GM12878 (cell line): Measurements from ENCODE around the gene TMCC3.

Experiments used
- CTCF ChIP-seq, 3 experiments: IDR thresholded peaks in 2 of 3; conservative IDR thresholded peaks in 1 of 3; 2 replicates each; pipeline ENCODE4 v1.5.1; 2011; ENCODE audit warnings: low read depth in 3 of 3, low read length in 3 of 3, mild to moderate bottlenecking in 3 of 3, control low read depth in 2 of 3, moderate library complexity in 2 of 3, inconsistent platforms in 1 of 3, mixed read lengths in 1 of 3; ENCODE audit not compliant: control insufficient read depth in 2 of 3, insufficient read depth in 1 of 3; ENCODE audit errors: extremely low read depth in 1 of 3
- EZH2 ChIP-seq: IDR thresholded peaks from 2 replicates; pipeline ENCODE4 v1.6.1; 2012; ENCODE audit warnings: low read depth, mild to moderate bottlenecking, control low read depth, inconsistent platforms, low read length, borderline replicate concordance; ENCODE audit not compliant: control insufficient read depth
- JUND ChIP-seq: IDR thresholded peaks from 2 replicates; pipeline ENCODE4 v1.6.1; 2012; ENCODE audit warnings: low read depth, mild to moderate bottlenecking, low read length, improper control_type of control experiment, moderate library complexity
- KDM1A ChIP-seq: fragments of 200-600 bp; sonication (generic); IDR thresholded peaks from 2 replicates; pipeline ENCODE4 v1.6.1; 2016; ENCODE audit warnings: borderline replicate concordance
- KLF5 ChIP-seq: fragments of 450-650 bp; IDR thresholded peaks from 2 replicates; pipeline ENCODE4 v1.6.1; 2014; ENCODE audit warnings: mild to moderate bottlenecking; ENCODE audit not compliant: partially characterized antibody
- NR2C2 ChIP-seq: IDR thresholded peaks from 2 replicates; pipeline ENCODE4 v1.6.1; 2011; ENCODE audit warnings: borderline replicate concordance, low read depth; ENCODE audit not compliant: control insufficient read depth, insufficient read length
- NRF1 ChIP-seq: conservative IDR thresholded peaks from 2 replicates; pipeline ENCODE4 v1.6.1; 2011; ENCODE audit warnings: mild to moderate bottlenecking, low read depth, low read length, improper control_type of control experiment
- POLR2A ChIP-seq: IDR thresholded peaks from 2 replicates; pipeline ENCODE4 v1.6.1; 2011; ENCODE audit warnings: low read depth, mild to moderate bottlenecking, low read length
- POLR2AphosphoS2 ChIP-seq: IDR thresholded peaks from 2 replicates; pipeline ENCODE4 v1.6.1; 2011; ENCODE audit warnings: low read depth, mild to moderate bottlenecking, low read length, improper control_type of control experiment, moderate library complexity
- POLR2AphosphoS5 ChIP-seq: IDR thresholded peaks from 2 replicates; pipeline ENCODE4 v1.6.1; 2011; ENCODE audit warnings: mild to moderate bottlenecking, low read length, inconsistent platforms
- SIN3A ChIP-seq: IDR thresholded peaks from 2 replicates; pipeline ENCODE4 v1.6.1; 2012; ENCODE audit warnings: low read depth, low read length, improper control_type of control experiment
- SREBF1 ChIP-seq: IDR thresholded peaks from 2 replicates; pipeline ENCODE4 v1.6.1; 2012; ENCODE audit warnings: mild to moderate bottlenecking, low read length
- TAF1 ChIP-seq: IDR thresholded peaks from 2 replicates; pipeline ENCODE4 v1.6.1; 2011; ENCODE audit warnings: mild to moderate bottlenecking, low read depth, low read length, borderline replicate concordance
- ZNF217 ChIP-seq: fragments of 450-650 bp; IDR thresholded peaks from 2 replicates; pipeline ENCODE4 v1.6.1; 2017; ENCODE audit warnings: antibody characterized with exemption, mild to moderate bottlenecking

- TF ChIP-seq TAF1: no peak
- no peak for TF ChIP-seq POLR2AphosphoS5
- TF ChIP-seq JUND: no peak
- no peak for TF ChIP-seq EZH2
- no peak for TF ChIP-seq POLR2A
- TF ChIP-seq CTCF (IDR thresholded peaks at IDR 0.05 in 2 of 3, conservative IDR thresholded peaks at IDR 0.05 in 1 of 3; ENCODE audit: control insufficient read depth in 2 of 3, extremely low read depth in 1 of 3, insufficient read depth in 1 of 3, low read depth in 3 of 3, low read length in 3 of 3): no peak
- TF ChIP-seq KLF5: no peak
- no peak for TF ChIP-seq NRF1
- no peak for TF ChIP-seq KDM1A
- TF ChIP-seq NR2C2: no peak
- TF ChIP-seq SIN3A: no peak
- no peak for TF ChIP-seq ZNF217
- TF ChIP-seq SREBF1: no peak
- TF ChIP-seq POLR2AphosphoS2: no peak
Measured at GRCh38 chr12:94686834-94687628, 36.7 kb upstream of the TMCC3 start.
